GM04503 (cell line): ENCODE results near the gene ZNF736.
A peak's percentile ranks its signal among the peaks of the same experiment; 100 is the strongest.
"Not testable (repeated sequence)": the region's sequence is repeated elsewhere in the genome, so short reads cannot be mapped to it uniquely, and the experiment has no call there.

Source experiments
- DNase-seq: peaks from one replicate; pipeline ENCODE4 v3.0.0-alpha.2; 2012; ENCODE audit warnings: low read depth

Gene ZNF736

GRCh38 chr7:64313740-64314491, at the start of gene ZNF736:
TSS of gene ZNF736 (plus strand) at chr7:64313961. CDS start at chr7:64314151, 190 bp downstream.
- peak; percentile 79 for DNase-seq

GRCh38 chr7:64266341-64266919, 47.3 kb upstream of the ZNF736 start:
- no peak for DNase-seq

DNA sequence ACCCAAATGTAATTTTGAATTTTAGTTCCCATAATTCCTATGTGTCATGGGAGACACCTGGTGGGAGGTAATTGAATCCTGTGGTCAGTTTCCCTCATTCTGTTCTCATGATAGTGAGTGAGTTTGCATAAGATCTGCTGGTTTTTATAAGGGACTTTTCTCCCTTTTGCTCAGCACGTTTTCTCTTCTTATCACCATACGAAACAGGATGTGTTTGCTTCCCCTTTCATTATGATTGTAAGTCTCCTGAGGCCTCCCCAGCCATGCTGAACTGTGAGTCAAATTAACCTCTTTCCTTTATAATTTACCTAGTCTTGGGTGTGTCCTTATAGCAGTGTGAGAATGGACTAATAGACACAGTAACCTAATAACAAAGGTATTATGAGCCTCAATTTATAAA, 36.1 kb upstream of the ZNF736 start:
- DNase-seq, result no peak

DNA sequence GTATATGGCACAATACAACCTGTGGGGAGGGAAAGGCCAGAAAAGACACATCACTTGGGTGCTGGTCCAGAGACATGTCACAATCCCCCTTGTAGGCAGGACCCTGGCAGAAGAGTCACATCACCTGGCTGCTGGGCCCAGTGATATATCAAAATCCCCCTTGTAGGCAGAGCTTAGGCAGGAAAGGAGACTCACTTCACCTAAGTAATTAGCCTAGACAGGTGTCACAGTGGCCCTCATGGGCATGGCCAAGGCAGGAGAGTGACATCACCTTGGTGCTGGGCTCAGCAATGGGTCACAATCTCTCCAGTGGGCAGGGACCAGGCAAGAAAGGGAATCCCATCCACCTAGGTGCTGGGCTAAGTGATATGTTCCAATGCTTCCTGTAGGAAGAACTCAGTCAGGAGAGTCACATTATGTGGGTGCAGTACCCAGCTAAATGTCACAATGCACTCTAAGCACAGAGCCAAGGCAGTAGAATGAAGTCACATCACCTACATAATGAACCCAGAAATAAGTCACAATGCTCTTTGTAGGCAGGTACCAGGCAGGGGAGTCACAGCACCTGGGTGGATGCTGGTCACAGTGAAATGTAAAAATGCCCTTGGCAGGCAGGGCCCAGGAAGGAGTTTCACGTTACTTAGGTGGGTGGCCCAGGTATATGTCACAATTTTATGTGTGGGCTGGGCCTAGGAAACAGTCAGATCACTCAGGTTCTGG, 18.9 kb upstream of the ZNF736 start:
- no peak for DNase-seq

GRCh38 chr7:64297418-64297817, 16.3 kb upstream of the ZNF736 start:
- not testable (repeated sequence) for DNase-seq

GRCh38 chr7:64300641-64301405, 12.9 kb upstream of the ZNF736 start:
- DNase-seq, result no peak

- DNase-seq, result peak; percentile 86
Measured at GRCh38 chr7:64307254-64308015, 6.3 kb upstream of the ZNF736 start.

GRCh38 chr7:64308016-64308270, 5.8 kb upstream of the ZNF736 start:
- DNase-seq, result no peak

DNA sequence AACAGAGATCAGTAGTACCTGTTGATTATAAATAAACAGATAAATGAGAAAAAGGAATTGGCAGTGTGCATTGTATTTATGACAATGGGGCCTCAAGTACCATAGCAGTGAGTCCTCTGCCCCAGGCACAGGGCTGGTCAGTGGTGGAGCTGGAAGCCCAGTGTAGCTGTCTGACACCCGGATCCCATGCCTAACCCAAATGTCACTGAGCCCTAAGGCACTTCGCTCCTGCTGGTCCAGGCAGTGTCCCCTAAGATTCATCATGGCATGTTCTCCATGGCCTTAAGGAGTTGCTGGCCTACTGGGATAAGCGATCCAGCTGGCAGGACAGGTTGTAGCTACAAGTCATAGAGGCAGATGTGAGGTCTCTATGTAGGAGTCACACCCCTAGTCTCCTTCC, 3.3 kb upstream of the ZNF736 start:
- DNase-seq, result no peak

GRCh38 chr7:64312826-64313225, 935 bp upstream of the ZNF736 start:
- no peak for DNase-seq

- no peak for DNase-seq
Measured at GRCh38 chr7:64314566-64314965, 805 bp downstream of the ZNF736 start.

GRCh38 chr7:64316031-64316742, 2.4 kb downstream of the ZNF736 start:
- DNase-seq, result not testable (repeated sequence)

- no peak for DNase-seq
Measured at GRCh38 chr7:64320547-64321513, 7.1 kb downstream of the ZNF736 start.

GRCh38 chr7:64324166-64324565, 10.4 kb downstream of the ZNF736 start:
- not testable (repeated sequence) for DNase-seq

DNA sequence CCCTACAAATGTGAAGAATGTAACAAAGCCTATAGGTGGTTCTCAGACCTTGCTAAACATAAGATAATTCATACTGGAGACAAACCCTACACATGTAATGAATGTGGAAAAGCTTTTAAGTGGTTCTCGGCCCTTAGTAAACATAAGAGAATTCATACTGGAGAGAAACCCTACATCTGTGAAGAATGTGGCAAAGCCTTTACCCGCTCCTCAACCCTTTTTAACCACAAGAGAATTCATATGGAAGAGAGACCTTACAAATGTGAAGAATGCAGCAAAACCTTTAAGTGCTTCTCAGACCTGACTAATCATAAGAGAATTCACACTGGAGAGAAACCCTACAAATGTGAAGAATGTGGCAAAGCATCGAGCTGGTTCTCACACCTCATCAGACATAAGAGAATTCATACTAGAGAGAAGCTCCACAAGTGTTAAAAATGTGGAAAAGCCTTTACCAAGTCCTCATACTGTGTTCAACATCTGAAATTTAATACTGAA, 35.0 kb downstream of the ZNF736 start:
- not testable (repeated sequence) for DNase-seq

DNA sequence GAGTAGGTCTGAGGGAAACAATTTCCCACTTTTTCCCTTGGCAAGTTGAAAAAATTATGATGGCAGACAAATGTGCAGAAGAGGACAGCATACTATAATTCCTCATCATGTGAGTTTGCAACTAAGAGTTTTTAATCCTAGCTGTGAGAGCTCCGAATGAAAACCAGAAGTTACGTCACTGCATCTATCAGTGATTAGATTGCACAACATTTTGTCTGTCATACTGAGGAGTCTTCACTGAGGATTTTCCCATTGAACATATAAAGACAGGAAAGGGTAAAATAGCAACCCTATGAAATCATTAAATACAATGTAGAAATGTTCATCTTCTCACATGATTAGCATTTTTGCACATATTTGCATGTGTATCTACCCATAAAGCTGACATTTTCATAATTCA, 45.8 kb downstream of the ZNF736 start:
- DNase-seq, result no peak

DNA sequence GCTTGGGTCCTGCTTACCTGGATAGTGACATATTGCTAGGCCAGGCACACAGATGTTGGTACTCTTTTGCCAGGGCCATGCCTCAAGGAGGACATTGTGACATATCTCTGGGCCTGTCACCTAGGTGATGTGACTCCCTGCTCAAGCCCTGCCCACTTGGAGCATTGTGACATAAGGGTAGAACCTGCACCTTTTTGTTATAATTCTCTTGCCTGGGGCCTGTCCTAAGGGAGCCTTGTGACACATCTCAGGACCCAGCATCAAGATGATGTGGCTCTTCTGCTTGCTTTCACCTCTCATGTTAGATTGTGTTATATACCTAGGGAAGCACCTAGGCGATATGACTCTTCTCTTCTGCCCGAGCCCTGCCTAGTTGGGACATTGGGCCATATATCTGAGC, 57.4 kb downstream of the ZNF736 start:
- DNase-seq, result no peak

- DNase-seq, result no peak
Measured at GRCh38 chr7:64373017-64373416, 59.3 kb downstream of the ZNF736 start.

DNA sequence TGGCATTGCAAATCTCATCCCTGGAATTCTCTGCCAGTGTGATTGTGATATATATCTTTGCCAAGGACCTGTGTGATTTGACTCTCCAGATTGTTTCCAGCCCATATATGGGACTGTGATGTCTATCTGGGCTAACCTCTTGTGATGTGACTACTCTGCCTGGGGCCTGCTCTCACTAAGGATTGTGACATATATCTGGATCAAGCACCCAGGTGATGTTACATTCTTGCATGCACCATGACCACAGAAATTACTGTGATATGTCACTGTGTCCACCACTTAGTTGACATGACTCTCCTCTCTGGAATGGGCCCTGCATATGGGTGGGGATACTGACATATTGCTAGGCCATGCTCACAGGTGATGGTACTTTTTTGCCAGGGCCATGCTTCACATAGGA, 86.6 kb downstream of the ZNF736 start:
- DNase-seq, result no peak
